ENCODE data around the gene DBNDD1.

Gene DBNDD1

DNA sequence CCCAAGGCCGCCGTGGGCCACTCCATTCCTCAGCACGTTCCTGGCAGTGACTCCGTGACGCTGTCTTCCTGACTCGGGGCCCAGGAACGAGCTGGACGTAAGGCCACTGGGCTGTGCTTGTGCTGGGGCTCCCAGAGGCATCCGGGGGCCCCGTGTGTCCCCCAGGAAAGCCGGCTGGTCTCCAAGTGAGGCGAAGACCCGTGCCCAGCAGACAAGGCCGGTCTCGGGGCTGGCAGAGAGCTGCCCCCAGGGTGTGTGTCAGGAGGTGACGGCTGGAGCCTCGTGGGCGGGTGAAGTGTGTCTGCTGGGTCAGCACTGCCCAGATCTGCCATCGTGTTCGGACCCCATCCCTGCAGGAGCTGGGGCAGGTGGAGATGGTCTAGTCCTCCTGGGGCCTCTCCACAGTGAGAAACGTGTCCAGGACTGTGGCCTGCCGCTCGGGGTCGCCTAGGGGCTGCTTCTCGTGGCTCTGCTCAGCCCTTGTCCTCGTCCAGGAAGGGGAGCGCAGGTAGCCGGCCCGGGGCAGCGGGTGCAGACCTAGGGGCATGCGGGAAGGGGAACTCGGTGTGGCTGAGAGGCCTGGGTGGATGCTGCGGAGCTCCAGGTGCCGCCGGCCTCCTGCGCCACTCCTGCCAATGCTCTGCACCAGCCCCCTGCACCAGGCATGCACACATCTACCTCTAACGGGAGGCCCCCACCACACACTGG, 13.1 kb downstream of the DBNDD1 start:
- no peak for DNase-seq (ENCODE audit: low read depth)
- no peak overlapping the region for H3K4me3 ChIP-seq (replicated peaks; ENCODE audit: low read depth, low read length)
- TF ChIP-seq, protein P1, sequence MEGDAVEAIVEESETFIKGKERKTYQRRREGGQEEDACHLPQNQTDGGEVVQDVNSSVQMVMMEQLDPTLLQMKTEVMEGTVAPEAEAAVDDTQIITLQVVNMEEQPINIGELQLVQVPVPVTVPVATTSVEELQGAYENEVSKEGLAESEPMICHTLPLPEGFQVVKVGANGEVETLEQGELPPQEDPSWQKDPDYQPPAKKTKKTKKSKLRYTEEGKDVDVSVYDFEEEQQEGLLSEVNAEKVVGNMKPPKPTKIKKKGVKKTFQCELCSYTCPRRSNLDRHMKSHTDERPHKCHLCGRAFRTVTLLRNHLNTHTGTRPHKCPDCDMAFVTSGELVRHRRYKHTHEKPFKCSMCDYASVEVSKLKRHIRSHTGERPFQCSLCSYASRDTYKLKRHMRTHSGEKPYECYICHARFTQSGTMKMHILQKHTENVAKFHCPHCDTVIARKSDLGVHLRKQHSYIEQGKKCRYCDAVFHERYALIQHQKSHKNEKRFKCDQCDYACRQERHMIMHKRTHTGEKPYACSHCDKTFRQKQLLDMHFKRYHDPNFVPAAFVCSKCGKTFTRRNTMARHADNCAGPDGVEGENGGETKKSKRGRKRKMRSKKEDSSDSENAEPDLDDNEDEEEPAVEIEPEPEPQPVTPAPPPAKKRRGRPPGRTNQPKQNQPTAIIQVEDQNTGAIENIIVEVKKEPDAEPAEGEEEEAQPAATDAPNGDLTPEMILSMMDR (IDR thresholded peaks at IDR 0.05; ENCODE audit: low read length, missing control alignments): no peak

DNA sequence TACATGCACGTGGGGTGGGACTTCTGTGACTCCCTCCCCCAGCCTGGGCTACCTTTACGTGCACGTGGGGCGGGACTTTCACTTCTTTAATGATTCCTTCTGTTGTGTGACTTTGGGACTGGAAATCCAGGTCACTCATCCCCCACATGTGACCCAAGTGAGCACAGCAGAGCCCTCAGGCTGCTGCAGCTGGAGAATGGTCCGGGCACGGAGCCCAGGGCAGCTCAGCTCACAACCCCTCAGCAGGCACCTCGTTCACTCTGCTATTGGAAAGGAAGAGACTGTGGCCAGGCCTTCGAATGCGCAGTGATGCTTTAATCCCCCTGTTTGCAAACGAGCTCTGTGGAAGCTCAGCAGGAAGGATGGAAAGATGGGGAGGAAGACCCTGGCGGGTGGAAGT, 14.7 kb downstream of the DBNDD1 start:
- TF ChIP-seq, protein P1 (IDR thresholded peaks at IDR 0.05; ENCODE audit: low read length, missing control alignments): no peak
- H3K4me3 ChIP-seq (replicated peaks; ENCODE audit: low read depth, low read length): no peak overlapping the region
- no peak for DNase-seq (ENCODE audit: low read depth)

DNA sequence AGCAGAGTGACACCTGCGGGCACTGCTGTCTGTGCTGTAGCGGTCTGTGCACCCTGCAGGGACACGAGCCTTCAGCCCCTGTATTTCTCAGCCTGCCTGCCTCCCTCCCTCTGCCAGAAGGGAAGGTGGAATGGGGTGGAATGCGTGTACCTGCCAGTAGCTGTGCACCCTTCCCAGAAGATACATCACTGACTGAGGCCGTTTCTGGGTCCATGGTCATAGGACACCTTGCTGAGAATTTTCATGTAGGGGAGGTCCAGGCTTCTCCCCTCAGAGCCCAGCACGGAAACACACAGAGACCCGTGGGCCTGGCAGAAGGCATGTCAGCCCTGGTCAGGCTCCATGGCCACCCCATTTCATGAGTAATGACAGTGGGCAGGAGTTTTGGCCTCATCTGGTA, 16.5 kb downstream of the DBNDD1 start:
- TF ChIP-seq, protein P1 (IDR thresholded peaks at IDR 0.05; ENCODE audit: low read length, missing control alignments): no peak
- DNase-seq (ENCODE audit: low read depth): no peak
- no peak overlapping the region for H3K4me3 ChIP-seq (replicated peaks; ENCODE audit: low read depth, low read length)

GRCh38 chr16:90001761-90002503, 17.3 kb downstream of the DBNDD1 start:
- H3K4me3 ChIP-seq (replicated peaks; ENCODE audit: low read depth, low read length): no peak overlapping the region
- DNase-seq (ENCODE audit: low read depth): no peak
- TF ChIP-seq, protein P1 (IDR thresholded peaks at IDR 0.05; ENCODE audit: low read length, missing control alignments): no peak

DNA sequence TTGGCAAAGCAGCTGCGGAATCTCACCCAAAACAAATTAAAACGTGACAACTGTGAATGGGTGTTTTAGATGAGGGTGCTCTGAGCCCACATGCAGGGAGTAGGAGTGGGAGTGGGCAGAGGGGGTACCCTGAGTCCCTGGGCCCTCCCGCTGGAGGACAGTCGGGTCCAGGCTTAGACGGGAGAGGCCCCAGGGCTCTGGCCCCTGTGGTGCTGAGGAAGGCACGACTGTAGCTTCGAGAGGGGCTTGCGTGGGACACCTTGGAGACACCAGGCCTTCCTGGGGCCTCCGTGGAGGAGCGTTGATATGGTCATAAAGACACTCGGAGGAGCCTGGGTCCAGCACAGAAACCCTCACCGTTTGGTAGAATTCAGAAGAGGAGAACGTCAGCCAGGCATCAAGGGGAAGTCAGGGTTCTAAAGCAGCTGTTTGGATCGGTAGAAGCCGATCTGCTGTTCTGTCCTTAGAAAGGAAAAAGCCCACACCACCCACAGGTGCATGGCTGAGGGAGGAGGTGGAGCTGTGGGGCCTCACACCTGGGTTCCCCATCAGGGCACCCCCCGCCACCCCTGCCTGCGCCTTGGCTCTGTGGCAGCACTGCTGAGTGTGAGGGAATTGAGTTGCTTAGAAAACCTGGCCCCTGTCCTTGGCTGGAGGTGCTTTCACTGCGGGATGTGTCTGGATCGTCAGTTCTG, 18.4 kb downstream of the DBNDD1 start:
- H3K4me3 ChIP-seq (replicated peaks; ENCODE audit: low read depth, low read length): no peak overlapping the region
- TF ChIP-seq, protein P1 (IDR thresholded peaks at IDR 0.05; ENCODE audit: low read length, missing control alignments): no peak
- no peak for DNase-seq (ENCODE audit: low read depth)

GRCh38 chr16:89999831-90000574, 19.3 kb downstream of the DBNDD1 start:
- no peak for DNase-seq (ENCODE audit: low read depth)
- H3K4me3 ChIP-seq (replicated peaks; ENCODE audit: low read depth, low read length): no peak overlapping the region

More at GRCh38 chr16:89999831-90000574, 19.3 kb downstream of the DBNDD1 start:
- TF ChIP-seq, protein P1 (IDR thresholded peaks at IDR 0.05; ENCODE audit: low read length, missing control alignments): no peak

Measured in fibroblast of pulmonary artery (primary cell).